Upper lobe of left lung (tissue), 6 donors: ENCODE results near the gene SLC39A8. TPM values are rescaled to one million over a fixed set of nuclear protein-coding genes. Genes with fewer than 3 reads are reported as not detected.

ENCODE experiments used
- ATAC-seq, 2 donors: fragments of 200-7000 bp; cut with Tn5 transposase; one replicate each; pipeline ENCODE4 v1.9.1; 2022; ENCODE audit warnings: mild to moderate bottlenecking in 2 of 2, moderate library complexity in 2 of 2; ENCODE audit not compliant: low FRiP score in 2 of 2
- DNase-seq, 2 donors: peaks; one replicate each; pipeline ENCODE4 v3.0.0-alpha.2; 2019 to 2020
- H3K27ac ChIP-seq, 4 donors: fragments of 200-600 bp; sonication (generic); one replicate each; pipeline ENCODE4 v1.5.1; 2016 to 2019
- H3K27me3 ChIP-seq, 4 donors: fragments of 200-600 bp; sonication (generic); one replicate each; pipeline ENCODE4 v1.5.1; 2017 to 2019
- H3K36me3 ChIP-seq, 4 donors: fragments of 200-600 bp; sonication (generic); one replicate each; pipeline ENCODE4 v1.5.1; 2016 to 2019
- H3K4me1 ChIP-seq, 4 donors: fragments of 200-600 bp; sonication (generic); one replicate each; pipeline ENCODE4 v1.5.1; 2018 to 2019
- H3K4me3 ChIP-seq, 4 donors: fragments of 200-600 bp; sonication (generic); one replicate each; pipeline ENCODE4 v1.5.1; 2017 to 2019; ENCODE audit warnings: mild to moderate bottlenecking in 2 of 4, moderate library complexity in 1 of 4
- H3K9me3 ChIP-seq, 4 donors: fragments of 200-600 bp; sonication (generic); one replicate each; pipeline ENCODE4 v1.5.1; 2018 to 2019
- CTCF ChIP-seq, 6 experiments: fragments of 450-650 bp in 4 of 6; fragments of 200-600 bp in 2 of 6; sonication (generic) in 2 of 6; IDR thresholded peaks; one replicate each; pipeline ENCODE4 v1.5.1; 2016 to 2019; ENCODE audit warnings: antibody characterized with exemption in 6 of 6
- EP300 ChIP-seq, 4 donors: sonication (generic); formaldehyde crosslinking; IDR thresholded peaks; one replicate each; pipeline ENCODE4 v1.5.1; 2017; ENCODE audit warnings: antibody characterized with exemption in 4 of 4, control low read depth in 2 of 4
- POLR2A ChIP-seq, 4 donors: fragments of 450-650 bp; IDR thresholded peaks; one replicate each; pipeline ENCODE4 v1.5.1; 2016 to 2017; ENCODE audit warnings: antibody characterized with exemption in 4 of 4, mild to moderate bottlenecking in 2 of 4
- POLR2AphosphoS5 ChIP-seq, 2 donors: sonication (generic); formaldehyde crosslinking; IDR thresholded peaks; one replicate each; pipeline ENCODE4 v1.5.1; 2017; ENCODE audit warnings: antibody characterized with exemption in 2 of 2
- WGBS, 2 donors: methylation state at CpG; one replicate each; pipeline ENCODE4 v1.1.5; 2017 to 2018; 5-methylcytosine and 5-hydroxymethylcytosine counted together
- total RNA-seq, 6 donors: library from RNA; depleted of rRNA in 4 of 6; stranded (reverse); fragments of >200 nt in 4 of 6; gene quantifications; one replicate each; pipeline versions ENCODE4 v1.1.0 to v1.2.1, GENCODE V29; 2016 to 2021
- donor health status: DM: no; HTN: no; CAD: no; lungs with moderate emphysema.
- donor health status: DM: no; HTN: yes; CAD: no; lungs with severe emphysema.

Gene SLC39A8
- total RNA-seq, 6 donors from 2014 or later: 218 to 627 (median 317) TPM

DNA sequence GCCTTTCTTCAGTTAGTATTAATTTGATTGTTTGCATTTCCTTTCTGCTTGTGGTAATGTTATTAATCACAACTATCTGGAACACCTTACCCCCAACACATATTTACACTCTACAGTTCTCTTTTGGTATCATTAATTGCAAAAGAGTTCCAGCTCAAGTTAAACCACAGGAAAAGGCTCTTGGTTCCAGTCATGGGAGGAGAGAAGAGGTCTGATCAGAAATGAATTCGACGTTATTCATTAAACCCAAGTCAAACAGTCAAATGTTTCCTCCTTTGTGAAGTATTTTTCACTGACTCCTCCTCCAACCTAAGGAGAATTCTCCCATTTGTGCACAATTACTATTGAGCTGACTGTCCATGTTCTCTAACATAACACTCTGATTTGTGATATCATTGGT lies 91.4 kb downstream of the SLC39A8 start:
- Histone ChIP-seq H3K27ac (no peak overlapping the region), H3K9me3 (no peaks in the 10 kb centered on the region), H3K36me3 (no peaks in the 10 kb centered on the region), H3K4me3 (no peak overlapping the region), H3K27me3 (no peaks in the 10 kb centered on the region), H3K4me1 (no peaks in the 10 kb centered on the region)
- TF ChIP-seq CTCF (IDR thresholded peaks at IDR 0.05): no peak
- TF ChIP-seq POLR2A (IDR thresholded peaks at IDR 0.05): no peak
- TF ChIP-seq POLR2AphosphoS5 (IDR thresholded peaks at IDR 0.05): no peak
- TF ChIP-seq EP300 (IDR thresholded peaks at IDR 0.05): peak in 3 of 4 donors; percentile 14 to 95 (median 63)
- DNase-seq (no peak), ATAC-seq (peak in 1 of 2 donors; percentile 11)
- 51 to 59% methylated on average over 2 of the region's 2 CpGs for WGBS, 2 donors

GRCh38 chr4:102252171-102252570 lies 93.1 kb downstream of the SLC39A8 start:
- Histone ChIP-seq H3K27ac (no peak overlapping the region), H3K36me3 (no peaks in the 10 kb centered on the region), H3K27me3 (no peaks in the 10 kb centered on the region), H3K4me3 (no peak overlapping the region), H3K9me3 (no peaks in the 10 kb centered on the region), H3K4me1 (no peaks in the 10 kb centered on the region)
- ATAC-seq: no peak
- no peak for DNase-seq
- TF ChIP-seq EP300 (IDR thresholded peaks at IDR 0.05) (no peak), CTCF (IDR thresholded peaks at IDR 0.05) (no peak), POLR2AphosphoS5 (IDR thresholded peaks at IDR 0.05) (no peak)
- 93 to 98% methylated on average over 2 of the region's 2 CpGs for WGBS, 2 donors

DNA sequence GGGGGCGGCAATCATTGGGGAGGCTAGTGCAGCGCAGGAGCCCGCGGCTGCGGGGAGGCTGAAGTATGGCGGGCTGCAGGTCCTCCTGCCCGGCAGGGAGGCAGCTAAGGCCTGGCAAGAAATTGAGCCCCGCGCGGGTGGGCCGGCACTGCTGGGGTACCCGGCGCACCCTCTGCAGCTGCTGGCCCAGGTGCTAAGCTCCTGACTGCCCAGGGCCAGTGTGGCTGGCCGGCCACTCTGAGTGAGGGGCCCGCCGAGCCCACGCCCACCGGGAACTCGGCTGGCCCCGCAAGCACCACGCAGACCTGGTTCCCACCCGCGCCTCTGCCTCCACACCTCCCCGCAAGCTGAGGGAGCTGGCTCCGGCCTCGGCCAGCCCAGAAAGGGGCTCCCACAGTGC lies 94.9 kb downstream of the SLC39A8 start:
- Histone ChIP-seq H3K36me3 (no peaks in the 10 kb centered on the region), H3K4me3 (no peak overlapping the region), H3K9me3 (no peaks in the 10 kb centered on the region), H3K27me3 (no peaks in the 10 kb centered on the region), H3K27ac (no peak overlapping the region), H3K4me1 (no peaks in the 10 kb centered on the region)
- TF ChIP-seq EP300 (IDR thresholded peaks at IDR 0.05) (no peak), POLR2AphosphoS5 (IDR thresholded peaks at IDR 0.05) (no peak), CTCF (IDR thresholded peaks at IDR 0.05) (no peak), POLR2A (IDR thresholded peaks at IDR 0.05) (no peak)
- DNase-seq (peak in 1 of 2 donors; percentile 63), ATAC-seq (no peak)
- WGBS, 2 donors: 76 to 92% methylated on average over 20 to 25 of the region's 26 CpGs

DNA sequence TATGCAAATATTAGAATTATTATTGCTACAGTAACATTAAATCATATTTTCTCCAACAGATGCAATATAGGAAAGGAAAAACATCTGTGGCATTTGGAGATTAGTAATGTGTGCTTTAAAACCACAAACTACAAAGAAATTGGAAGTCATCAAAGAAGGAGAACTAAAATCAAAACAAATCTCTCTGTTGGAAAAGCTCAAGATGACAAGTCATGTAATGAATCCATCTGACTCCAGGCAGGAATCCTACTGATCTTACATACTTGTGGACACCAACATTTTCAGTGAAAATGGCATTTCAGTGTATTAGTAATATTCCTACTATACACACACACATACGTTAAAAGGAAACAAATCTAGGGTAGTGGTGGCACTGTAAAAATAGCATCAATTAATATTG lies 98.2 kb downstream of the SLC39A8 start:
- DNase-seq (no peak), ATAC-seq (no peak)
- no peaks in the 10 kb centered on the region for H3K27me3 ChIP-seq
- no peak overlapping the region for H3K27ac ChIP-seq
- TF ChIP-seq CTCF (IDR thresholded peaks at IDR 0.05): no peak
- TF ChIP-seq POLR2A (IDR thresholded peaks at IDR 0.05): no peak
- no peak for TF ChIP-seq POLR2AphosphoS5 (IDR thresholded peaks at IDR 0.05)
- TF ChIP-seq EP300 (IDR thresholded peaks at IDR 0.05): no peak
- peaks cover 0 to 7% (median 0%) of the 10 kb centered on the region in 4 donors for H3K9me3 ChIP-seq
- no peak overlapping the region for H3K4me3 ChIP-seq
- no peaks in the 10 kb centered on the region for H3K36me3 ChIP-seq
- no peaks in the 10 kb centered on the region for H3K4me1 ChIP-seq
- WGBS, 2 donors: 50 to 65% methylated on average over 1 of the region's 1 CpG

- no peaks in the 10 kb centered on the region for H3K36me3 ChIP-seq
- H3K4me3 ChIP-seq: no peak overlapping the region
- WGBS, 2 donors: 69 to 73% methylated on average over 4 of the region's 4 CpGs
- H3K27ac ChIP-seq: no peak overlapping the region
- H3K27me3 ChIP-seq: no peaks in the 10 kb centered on the region
- peaks cover 0 to 7% (median 0%) of the 10 kb centered on the region in 4 donors for H3K9me3 ChIP-seq
- no peak for TF ChIP-seq POLR2AphosphoS5 (IDR thresholded peaks at IDR 0.05)
- TF ChIP-seq POLR2A (IDR thresholded peaks at IDR 0.05): no peak
- TF ChIP-seq EP300 (IDR thresholded peaks at IDR 0.05): no peak
- no peak for TF ChIP-seq CTCF (IDR thresholded peaks at IDR 0.05)
- ATAC-seq (no peak), DNase-seq (no peak)
- no peaks in the 10 kb centered on the region for H3K4me1 ChIP-seq
Observed at GRCh38 chr4:102246416-102246815, 98.9 kb downstream of the SLC39A8 start.
